WI38 (cell line): ENCODE results near the gene BFSP2.
"Not testable (repeated sequence)": the region's sequence is repeated elsewhere in the genome, so short reads cannot be mapped to it uniquely, and the experiment has no call there.

Experiments
- H3K4me3 ChIP-seq: 2 replicates; pipeline ENCODE4 v1.5.1; 2011; ENCODE audit warnings: low read depth, mild to moderate bottlenecking, control low read depth, low read length
- TF ChIP-seq, protein P1 (sequence below): IDR thresholded peaks from 2 replicates; pipeline ENCODE4 v1.5.1; 2012; ENCODE audit warnings: low read depth, mild to moderate bottlenecking, control low read depth, low read length

Gene BFSP2

GRCh38 chr3:133466531-133467386 is 66.9 kb downstream of the BFSP2 start:
- TF ChIP-seq, protein P1, sequence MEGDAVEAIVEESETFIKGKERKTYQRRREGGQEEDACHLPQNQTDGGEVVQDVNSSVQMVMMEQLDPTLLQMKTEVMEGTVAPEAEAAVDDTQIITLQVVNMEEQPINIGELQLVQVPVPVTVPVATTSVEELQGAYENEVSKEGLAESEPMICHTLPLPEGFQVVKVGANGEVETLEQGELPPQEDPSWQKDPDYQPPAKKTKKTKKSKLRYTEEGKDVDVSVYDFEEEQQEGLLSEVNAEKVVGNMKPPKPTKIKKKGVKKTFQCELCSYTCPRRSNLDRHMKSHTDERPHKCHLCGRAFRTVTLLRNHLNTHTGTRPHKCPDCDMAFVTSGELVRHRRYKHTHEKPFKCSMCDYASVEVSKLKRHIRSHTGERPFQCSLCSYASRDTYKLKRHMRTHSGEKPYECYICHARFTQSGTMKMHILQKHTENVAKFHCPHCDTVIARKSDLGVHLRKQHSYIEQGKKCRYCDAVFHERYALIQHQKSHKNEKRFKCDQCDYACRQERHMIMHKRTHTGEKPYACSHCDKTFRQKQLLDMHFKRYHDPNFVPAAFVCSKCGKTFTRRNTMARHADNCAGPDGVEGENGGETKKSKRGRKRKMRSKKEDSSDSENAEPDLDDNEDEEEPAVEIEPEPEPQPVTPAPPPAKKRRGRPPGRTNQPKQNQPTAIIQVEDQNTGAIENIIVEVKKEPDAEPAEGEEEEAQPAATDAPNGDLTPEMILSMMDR, result no peak
- no peak overlapping the region for H3K4me3 ChIP-seq

DNA sequence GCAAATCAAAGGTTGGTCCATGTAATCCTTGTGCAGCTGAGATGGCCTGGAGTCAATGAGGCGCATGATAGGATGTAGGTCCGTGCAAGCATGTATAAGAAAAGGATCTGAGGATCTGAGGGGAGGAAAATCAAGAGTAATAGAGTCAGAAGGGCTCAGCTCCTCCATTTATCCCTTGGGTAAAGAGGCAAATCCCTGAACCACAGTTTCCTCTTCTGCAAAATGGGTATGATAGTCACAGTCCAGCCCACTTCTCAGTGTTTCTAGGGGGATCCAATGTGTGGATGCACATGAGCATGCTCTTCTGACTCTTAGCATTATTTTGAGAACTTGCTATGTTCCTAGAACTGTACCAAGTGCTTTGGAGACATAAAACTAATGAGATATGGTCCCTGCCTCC is 67.9 kb downstream of the BFSP2 start:
- TF ChIP-seq, protein P1, result no peak
- no peak overlapping the region for H3K4me3 ChIP-seq

DNA sequence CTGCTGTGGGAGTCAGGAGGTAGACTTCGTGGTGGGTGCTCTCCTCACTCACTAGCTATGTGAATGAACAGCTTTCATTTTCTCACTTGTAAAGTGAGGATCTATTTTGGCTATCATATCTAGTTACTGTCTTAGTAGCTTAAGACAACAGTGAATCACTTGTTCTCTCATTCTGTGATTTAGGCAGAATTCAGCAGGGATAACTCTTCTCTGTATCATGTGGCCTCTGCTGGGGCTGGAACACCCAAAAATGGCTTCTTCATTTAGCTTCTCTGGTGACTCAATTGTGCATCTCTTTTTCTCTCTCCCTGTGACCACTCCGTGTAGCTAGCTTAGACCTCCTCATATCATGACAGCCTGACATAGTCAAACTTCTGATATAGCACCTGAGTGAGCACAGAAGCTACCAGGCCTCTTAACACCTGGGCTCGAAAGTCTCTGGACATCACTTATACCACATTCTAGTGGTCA is 68.4 kb downstream of the BFSP2 start:
- H3K4me3 ChIP-seq, result no peak overlapping the region
- TF ChIP-seq, protein P1, result no peak

DNA sequence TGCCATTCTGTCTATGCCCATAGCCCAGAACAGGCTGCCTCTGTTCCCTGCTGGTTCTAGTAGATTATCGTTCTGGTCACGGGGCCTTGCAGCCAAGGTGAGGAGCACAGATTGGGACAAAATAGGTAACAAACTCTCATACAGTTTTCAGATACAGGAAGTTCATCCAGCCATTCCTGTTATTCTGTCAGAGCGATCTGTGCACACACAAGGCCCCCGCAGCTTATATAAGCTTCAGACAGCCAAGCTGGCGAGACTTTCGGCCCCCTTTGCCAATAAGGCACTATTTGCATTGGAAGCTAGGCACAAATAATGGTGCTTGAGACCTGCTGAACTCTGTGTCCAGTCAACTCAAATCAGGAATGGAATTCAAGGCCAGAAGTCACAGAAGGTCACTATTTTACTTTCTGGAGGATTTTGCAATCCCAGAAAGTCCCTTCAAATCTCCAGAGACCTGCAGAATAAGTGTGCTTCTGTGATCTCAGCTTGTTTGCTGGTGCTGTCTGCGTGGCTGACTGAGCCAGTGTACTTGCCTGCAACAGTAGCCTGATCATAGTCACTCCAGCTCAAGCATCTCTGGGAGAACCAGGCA is 69.4 kb downstream of the BFSP2 start:
- no peak overlapping the region for H3K4me3 ChIP-seq
- TF ChIP-seq, protein P1, result no peak

- H3K4me3 ChIP-seq, result no peak overlapping the region
These were observed 72.4 kb downstream of the BFSP2 start for GRCh38 chr3:133472242-133472641.

GRCh38 chr3:133472889-133473288 is 73.0 kb downstream of the BFSP2 start:
- no peak overlapping the region for H3K4me3 ChIP-seq
- TF ChIP-seq, protein P1, result no peak

More at GRCh38 chr3:133472242-133472641, 72.4 kb downstream of the BFSP2 start:
- TF ChIP-seq, protein P1, result no peak

- not testable (repeated sequence) for H3K4me3 ChIP-seq
These were observed 73.8 kb downstream of the BFSP2 start for GRCh38 chr3:133473472-133474191.
